Measurements from ENCODE around the gene IL22.

- TF ChIP-seq, protein P1, sequence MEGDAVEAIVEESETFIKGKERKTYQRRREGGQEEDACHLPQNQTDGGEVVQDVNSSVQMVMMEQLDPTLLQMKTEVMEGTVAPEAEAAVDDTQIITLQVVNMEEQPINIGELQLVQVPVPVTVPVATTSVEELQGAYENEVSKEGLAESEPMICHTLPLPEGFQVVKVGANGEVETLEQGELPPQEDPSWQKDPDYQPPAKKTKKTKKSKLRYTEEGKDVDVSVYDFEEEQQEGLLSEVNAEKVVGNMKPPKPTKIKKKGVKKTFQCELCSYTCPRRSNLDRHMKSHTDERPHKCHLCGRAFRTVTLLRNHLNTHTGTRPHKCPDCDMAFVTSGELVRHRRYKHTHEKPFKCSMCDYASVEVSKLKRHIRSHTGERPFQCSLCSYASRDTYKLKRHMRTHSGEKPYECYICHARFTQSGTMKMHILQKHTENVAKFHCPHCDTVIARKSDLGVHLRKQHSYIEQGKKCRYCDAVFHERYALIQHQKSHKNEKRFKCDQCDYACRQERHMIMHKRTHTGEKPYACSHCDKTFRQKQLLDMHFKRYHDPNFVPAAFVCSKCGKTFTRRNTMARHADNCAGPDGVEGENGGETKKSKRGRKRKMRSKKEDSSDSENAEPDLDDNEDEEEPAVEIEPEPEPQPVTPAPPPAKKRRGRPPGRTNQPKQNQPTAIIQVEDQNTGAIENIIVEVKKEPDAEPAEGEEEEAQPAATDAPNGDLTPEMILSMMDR (IDR thresholded peaks at IDR 0.05) = no peak
- TF ChIP-seq POLR2A (IDR thresholded peaks at IDR 0.05) = no peak
- no peak for TF ChIP-seq POLR2AphosphoS5 (IDR thresholded peaks at IDR 0.05)
Measured at GRCh38 chr12:68231229-68231628, 22.2 kb downstream of the IL22 start.

Measured in prostate gland (tissue), 2 donors.